Activated gamma-delta T cell (primary cell): ENCODE results near the gene MED27.

Source experiments
- DNase-seq: peaks from one replicate; lab custom pipeline; 2025; lab: John Stamatoyannopoulos, UW
- total RNA-seq, 2 donors: gene quantifications; one replicate each; lab custom pipeline; 2026; lab: John Stamatoyannopoulos, UW

MED27 gene, protein sequence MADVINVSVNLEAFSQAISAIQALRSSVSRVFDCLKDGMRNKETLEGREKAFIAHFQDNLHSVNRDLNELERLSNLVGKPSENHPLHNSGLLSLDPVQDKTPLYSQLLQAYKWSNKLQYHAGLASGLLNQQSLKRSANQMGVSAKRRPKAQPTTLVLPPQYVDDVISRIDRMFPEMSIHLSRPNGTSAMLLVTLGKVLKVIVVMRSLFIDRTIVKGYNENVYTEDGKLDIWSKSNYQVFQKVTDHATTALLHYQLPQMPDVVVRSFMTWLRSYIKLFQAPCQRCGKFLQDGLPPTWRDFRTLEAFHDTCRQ
- 12.8 to 15.4 reads per million in 2 donors for total RNA-seq

DNA sequence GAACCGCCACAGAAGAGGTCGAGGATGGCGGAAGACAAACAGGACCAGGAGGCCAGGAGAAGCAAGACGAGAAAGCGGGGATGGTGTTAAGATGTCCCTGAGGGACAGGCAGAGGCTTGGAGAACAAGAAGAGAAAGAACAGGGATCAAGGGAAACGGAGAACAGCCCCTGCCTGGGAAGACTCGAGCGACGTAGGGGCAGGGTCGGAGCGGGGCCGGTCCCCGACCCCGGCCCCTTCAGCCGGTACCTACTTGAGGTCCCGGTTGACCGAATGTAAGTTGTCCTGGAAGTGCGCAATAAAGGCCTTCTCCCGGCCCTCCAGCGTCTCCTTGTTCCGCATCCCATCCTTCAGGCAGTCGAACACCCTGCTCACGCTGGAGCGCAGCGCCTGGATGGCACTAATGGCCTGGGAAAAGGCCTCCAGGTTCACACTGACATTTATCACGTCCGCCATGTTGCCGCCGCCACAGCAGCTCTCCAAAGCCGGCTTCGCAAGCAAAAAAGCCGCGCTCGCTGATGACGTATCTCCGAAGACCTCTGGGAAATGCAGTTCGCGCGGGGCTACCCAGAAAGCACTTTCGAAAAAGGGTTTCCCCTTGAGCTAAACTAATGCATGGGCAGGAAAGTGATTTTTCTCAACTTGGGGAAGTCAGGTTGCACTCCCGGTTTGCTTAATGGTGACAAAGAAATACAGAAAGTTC is at the start of gene MED27:
MED27 (minus strand) TSS at position 477 of the 701 bp plus-strand sequence; CDS start at position 454, 23 bp downstream.
- DNase-seq: peak; percentile 45

DNA sequence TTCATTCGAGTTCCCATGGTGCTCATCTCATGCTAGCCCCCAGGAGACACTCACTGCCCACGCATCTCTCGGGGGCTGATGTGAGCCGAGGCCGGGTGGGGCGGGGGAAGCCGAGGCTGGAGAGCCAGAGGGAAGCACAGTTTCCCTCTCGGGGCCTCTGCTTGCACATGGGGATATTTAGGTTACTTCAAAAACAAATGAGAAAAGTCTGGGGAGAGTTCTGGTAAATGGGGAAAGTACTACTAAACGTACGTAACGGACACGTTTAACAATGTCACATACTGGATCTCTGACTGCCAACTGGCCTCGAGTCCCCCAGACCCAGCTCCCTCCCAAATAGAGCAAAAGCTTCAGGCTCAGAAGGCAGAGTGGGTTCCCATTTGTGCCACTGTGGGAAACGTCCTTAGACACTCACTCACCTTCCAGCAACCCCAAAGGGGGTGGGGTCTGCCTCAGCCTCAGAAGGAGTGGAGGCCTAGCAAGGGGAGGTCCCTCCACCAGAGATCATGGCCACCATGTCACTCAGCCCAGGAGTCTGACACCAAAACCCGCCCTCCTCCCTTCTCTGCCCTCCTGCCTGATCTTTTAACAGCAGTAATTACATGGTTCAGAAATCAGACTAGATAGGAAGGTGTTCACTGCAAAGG is 48.3 kb upstream of the MED27 start:
- no peak for DNase-seq

DNA sequence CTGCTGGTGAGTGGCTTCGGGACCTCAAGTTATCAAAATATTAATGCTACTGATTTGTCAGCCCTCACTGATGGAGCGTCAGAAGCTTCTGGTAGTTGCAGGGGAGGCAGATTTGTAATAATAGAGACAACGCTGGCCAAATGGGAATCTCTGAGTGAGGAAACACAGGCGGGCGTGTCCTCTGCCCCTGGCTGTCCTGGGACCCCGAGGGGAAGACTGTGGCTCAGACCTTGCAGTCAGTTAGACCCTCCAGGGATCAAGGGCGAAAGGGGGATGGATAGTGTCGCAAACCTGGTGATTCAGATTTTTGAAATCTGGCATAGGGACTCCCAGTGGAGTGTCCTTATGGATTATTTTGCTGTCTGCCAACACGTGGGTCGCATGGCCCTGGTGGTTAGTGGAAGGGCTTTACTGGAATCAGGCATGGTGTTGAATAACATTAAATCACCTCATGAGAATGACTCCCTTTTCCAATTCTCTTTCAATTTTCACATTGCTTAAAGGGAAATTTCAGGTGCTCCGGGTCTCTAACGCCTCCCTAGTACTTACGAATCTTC is 47.1 kb upstream of the MED27 start:
- DNase-seq: no peak

DNA sequence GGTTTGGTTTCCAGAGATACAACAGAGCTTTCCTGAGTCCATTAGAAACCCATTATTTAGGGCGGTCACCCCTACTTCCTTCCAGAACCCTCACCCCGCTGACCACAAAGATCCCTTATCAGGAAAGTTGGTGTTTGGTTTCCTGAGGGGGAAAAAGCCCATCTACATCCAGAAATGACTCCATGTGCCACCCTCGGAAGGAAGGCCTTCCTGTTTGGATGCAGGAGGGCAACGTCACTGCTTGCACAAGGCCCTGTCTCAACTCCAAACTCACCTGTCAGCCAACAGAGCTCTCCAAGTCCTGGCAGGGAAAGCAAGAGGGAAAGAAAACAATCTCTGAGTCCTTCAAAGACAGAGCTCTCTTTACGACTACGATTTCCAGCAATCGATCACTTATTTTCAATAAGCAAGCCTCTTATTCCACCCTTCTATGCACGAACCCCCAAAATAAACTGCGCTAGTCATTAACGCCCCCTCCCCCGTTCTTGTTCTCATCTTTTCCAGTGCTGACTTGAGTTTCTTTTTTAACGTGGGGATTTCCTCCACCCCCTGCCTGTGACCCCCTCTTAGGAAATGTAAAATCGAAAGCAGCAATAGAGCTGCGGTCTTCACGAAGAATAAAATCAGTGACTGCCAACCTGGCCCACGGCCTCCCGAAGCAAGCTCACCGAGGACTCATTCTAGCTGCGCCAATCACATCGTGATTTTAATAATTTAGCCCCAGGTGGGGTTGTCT is 46.4 kb upstream of the MED27 start:
- DNase-seq: no peak

DNA sequence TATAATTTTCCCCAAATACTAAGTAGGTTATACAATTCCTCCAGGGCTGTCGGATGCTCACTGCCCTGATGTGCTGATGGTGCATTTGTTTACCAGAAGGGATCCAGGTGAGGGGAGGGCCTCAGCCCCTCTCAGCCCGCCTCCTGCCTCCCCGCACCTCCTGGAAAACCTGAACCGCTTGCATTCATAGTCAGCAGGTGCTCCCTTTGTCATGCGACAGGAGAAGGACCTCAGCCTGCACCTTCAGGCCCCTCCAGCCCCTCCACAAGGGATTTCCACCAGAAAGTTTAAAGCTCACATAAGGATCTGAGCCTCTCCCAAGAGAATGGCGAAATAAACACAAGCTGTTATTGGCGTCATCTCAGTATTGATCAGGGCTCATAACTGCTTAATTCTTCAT is 45.7 kb upstream of the MED27 start:
- no peak for DNase-seq

DNA sequence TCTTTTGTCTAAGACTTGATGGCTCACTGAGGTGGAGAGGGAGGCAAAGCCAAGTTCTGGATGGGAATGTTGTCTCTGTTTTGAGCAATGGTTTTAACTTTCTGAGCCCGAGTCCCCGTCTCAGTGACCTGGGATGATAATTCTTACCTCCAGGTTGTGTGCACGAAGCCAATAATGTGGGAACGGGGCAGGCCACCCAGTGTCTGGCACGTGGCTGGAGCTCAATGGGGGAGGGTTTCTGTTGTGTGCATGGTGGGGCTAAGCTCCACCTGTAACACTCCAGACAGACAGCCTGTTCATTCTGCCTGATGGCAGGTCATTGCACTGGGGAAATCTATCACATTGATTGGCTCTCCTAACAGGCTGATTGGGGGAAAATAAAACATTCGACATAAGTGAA is 45.1 kb upstream of the MED27 start:
- DNase-seq: no peak

DNA sequence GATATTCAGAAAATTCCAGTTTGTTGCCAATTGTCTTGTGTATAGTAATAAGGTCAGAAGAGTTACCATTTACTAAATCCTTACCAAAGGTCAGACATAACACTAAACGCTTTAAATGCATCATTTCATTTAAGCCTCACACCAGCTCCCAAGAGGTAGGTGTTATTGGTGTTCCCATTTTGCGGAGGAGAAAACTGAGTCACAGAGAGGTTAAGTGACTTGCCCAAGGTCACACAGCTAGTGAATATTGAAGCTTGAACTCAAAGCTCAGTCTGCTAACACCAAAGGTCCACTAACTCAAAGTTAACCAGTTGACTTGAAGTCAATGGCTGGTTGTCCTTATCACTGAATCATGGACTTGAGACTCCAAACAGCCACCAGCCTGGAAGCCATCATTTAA is 41.4 kb upstream of the MED27 start:
- DNase-seq: no peak

DNA sequence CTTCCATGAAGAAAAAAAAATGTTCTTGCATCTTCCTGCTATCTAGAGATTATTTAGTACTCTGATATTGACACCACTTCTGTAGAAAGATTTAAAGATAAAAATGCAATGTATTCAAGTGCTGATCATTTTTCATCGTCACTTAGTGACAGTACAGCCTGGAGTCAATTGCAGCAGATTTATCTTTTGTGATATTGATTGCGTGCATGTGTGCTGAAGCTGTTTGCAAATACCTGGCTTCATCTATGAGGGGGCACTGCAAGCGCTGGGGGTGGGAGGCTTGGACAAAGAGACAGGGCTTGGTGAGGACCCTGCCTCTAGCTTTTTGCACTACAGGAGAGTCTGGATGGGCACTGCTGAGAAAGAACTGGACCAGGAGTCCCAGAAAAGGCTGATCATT is 38.0 kb upstream of the MED27 start:
- DNase-seq: no peak

DNA sequence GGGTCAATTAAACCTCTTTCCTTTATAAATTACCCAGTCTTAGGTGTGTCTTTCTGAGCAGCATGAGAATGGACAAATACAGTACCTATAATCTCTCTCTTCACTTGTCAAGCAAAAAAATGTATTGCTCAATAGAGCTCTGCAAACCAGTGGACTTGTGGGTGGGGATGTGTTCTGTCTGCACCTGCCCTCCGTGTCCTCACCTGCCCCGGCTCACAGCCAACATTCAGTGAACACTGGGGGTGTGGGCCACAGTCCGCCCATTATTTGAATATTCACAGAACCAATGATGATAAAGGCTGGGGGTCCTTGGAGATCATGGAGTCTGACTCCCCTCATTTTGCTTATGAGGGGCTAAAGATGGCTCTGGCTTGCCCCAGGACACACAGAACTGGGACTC is 36.9 kb upstream of the MED27 start:
- DNase-seq: no peak

DNA sequence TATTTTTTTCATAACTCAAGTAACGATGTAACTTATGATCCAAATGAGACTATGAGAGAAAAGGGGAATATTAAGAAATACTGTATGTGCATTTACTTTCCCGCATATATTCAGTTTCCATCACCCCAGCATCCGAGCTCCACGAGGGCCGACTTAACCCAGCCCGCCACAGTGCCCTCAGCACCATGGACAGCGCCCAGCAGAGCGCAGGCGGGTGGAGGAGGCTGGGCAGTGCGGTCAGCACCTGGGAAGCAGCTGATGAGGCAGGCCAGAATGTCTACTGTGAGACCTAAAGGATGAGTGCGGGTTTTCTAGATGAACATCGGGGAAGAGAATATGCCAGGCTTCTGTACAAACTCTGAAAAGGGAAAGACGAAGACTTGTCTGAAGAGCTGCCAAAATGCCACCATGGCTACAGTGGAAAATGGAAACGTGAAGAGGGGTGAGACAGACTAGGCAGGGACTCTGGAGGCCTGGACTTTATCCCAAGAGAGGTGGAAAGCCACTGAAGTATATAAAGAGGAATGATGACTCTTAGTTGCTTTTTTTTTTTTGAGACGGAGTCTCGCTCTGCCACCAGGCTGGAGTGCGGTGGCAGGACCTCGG is 34.5 kb upstream of the MED27 start:
- no peak for DNase-seq

DNA sequence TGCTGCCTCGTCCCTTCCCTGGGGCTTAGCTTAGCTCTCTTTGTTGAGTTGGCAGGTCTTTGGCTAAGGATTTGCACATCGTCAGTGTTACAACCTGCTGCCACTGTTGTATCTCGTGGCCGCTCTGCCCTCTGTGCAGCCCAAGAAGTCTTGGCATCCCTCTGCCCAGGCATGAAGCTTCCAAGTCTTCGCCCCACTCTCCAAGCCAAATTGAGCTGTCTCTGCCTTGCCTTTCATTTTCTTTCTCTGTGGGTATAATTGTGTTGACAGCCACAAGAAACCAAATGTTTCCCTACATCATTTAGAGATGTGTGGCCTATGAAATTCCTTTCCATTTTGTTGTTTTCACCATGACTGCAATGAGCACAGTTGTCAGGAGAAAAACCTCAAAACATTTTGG is 29.6 kb upstream of the MED27 start:
- DNase-seq: no peak

DNA sequence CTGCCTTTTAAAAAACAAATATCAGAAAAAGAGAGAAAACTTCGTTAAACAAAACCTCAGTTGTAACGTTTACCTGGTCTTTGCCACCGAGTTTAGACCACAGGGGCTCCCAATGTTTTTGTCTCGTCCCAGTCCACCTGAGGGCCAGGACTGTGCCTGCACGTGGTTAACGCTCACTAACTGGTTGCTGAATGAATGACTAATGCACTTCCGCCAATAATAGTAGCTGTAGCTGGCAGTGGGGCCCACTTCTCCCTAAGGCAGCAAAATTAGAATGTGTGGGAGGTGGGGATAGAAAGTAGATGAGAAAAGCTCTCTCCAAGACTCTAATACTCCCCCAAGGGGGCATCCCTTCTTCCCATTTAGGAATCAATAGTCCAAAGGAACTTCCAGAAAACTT is 29.1 kb upstream of the MED27 start:
- no peak for DNase-seq

DNA sequence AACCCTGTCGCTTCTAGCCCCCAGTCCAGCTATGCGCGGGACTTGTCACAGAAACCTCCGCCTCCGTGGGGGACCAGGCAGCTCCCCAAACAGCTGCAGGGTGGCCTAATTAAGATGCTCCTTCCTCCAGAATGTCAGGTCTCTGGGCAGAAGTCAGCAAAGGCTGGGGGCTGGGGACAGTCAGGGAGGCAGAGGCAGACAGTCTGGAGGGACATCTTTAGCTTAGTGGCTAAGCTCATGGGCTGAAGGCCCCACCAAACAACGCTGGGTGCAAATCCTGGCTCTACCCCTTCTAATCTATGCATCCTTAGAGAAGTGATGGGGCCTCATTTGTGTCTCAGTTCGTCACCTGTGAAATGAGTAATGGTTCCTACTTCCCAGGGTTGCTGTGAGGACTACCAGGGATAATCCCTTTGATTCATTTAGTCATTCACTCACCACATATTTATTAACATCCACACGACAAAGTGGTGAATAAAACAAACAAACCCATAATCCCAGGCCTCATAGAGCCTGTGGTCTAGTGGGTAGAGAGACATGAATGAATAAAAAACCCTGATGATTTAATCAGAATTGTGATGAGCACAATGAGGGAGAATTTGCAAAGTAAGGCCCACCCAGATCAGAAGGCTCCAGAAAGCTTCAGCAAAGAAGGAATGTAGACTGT is 20.2 kb upstream of the MED27 start:
- no peak for DNase-seq

DNA sequence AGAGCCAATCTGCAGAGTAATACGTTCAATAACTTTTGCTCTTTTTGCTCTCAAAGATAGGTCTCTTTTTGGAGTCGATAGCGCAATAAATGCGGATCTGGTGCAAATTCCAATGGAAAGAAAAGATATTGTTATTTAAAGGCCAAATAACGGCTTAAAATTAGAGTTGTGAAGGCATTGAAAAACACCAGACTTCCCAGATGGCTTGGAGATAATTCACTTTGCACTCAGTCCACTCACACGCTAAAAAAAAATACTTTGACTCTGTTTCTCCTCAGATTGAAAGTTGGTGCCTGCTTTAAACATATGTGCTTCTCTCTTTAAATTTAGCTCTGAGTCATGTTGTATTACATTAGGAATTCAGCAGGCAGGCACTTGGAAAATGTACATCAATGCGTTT is 19.5 kb upstream of the MED27 start:
- no peak for DNase-seq

DNA sequence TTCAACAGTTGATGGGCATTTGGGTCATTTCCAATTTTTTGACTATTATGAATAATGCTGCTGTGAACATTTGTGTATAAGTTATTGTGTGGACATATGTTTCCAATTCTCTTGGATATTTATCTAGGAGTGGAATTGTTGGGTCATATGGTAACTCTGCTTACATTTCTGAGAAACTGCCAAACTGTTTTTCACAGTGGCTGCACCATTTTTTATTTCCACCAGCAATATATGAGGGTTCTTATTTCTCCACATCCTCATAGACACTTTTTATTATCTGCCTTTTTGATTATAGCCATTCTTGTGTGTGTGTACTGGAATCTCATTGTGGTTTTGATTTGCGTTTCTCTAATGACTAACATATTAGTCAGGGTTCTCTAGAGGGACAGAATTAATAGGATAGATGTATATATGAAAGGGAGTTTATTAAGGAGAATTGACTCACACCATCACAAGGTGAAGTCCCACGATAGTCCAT is 14.7 kb upstream of the MED27 start:
- DNase-seq: no peak

DNA sequence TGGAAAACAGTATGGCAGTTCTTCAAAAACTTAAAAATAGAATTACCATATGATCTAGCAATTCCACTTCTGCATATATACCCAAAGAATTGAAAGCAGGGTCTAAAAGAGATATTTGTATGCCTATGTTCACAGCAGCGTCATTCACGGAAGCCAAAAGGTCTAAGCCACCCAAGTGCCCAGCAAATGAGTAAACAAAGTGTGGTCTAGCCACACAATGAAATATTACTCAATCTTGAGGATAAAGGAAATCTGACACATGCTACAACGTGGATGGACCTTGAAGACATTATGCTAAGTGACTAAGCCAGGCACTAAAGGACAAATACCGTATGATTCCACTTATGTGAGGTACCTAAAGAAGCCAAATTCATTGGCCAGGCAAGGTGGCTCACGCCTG is 11.1 kb upstream of the MED27 start:
- DNase-seq: no peak

DNA sequence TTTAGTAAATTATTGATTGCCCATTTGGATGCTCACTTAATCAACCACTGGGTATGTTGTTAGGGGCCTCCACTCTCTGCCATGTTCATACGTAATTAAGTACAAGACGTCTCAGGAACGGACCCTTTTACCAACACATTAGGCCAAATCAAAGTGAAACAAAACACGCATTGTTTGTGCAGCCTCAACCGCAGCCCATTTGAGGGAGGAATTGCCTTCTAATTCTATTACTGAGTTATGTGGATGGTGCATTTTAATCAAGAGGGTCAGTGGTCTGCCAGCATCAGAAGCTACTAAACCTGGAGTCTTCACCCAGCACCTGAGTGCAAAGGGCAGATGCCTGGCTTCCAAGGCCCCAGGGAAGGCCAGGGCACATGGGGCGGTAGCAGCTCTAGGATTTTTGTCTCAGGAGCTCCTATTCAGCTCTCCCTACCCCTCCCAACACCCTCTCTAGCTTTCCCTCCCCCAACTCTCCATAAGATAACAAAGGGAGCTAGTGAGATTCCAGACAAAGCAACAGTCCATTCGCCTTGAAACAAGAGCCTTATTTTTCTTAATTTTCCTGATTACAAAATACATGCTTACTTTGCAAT is 7.9 kb upstream of the MED27 start:
- DNase-seq: no peak

DNA sequence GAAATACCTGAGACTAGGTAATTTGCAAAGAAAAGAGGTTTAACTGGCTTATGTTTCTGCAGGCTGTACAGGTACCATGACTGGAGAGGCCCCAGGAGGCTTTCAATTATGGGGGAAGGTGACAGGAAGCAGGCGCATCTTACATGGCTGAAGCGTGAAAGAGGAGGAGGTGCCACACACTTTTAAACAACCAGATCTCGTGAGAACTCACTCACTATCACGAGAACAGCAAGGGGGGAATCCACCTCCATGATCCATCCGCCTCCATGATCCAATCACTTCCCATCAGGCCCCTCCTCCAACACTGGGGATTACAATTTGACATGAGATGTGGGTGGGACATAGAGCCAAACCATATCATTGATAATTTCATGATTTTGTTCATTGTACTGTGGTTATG is 2.5 kb upstream of the MED27 start:
- no peak for DNase-seq

DNA sequence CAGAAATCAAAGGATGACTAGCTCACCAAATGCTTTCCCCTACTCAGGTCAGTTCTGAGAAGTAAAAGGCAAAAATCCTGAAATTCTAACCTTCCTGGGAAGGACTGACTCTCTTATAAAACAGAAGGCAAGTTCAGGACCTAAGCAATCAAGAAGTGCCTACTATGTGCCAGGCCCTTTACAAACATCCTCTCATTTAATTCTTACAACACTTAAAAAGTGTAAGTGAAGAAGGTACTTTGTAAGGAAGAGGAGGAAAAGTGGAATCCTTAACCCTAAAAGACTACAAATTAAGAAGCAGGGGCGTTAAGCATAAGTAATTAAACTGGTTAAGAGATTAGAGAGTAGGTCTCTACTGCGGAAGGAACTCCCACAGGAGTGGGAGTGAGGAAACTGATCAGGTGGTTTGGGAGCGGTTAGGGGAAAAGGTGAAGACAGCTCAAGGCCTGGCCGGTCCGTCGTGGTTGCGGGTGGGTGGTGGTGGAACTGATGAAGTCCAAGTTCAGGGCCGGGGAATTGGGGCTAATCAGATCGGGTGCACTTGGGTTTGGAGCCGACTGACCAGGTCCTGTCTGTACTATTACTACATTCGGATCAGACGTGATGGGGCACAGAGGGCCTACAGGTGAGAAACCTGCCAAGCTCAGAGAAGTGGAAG is 839 bp downstream of the MED27 start:
- no peak for DNase-seq
